Neural cell (in vitro differentiated cells): ENCODE results near the gene SLF2. TPM values are rescaled to one million over a fixed set of nuclear protein-coding genes. Genes with fewer than 3 reads are reported as not detected.

Source experiments
- H2AFZ ChIP-seq: fragments of 200-600, 300-800 bp; sonication (generic), shearing (Covaris generic); 2 replicates; pipeline ENCODE4 v1.6.0; 2014; ENCODE audit warnings: low read depth, mild to moderate bottlenecking, antibody characterized with exemption, low read length, moderate library complexity
- H3F3A ChIP-seq: fragments of 200-600 bp; shearing (Covaris generic); 2 replicates; pipeline ENCODE4 v1.6.1; 2016; ENCODE audit warnings: mild to moderate bottlenecking, moderate library complexity, mixed read lengths, antibody characterized with exemption, low read length; ENCODE audit not compliant: insufficient read depth, poor library complexity, severe bottlenecking
- H3K27ac ChIP-seq: fragments of 200-600, 300-800 bp; sonication (generic), shearing (Covaris generic); 2 replicates; pipeline ENCODE4 v1.5.1; 2014; ENCODE audit warnings: mild to moderate bottlenecking, low read length, moderate library complexity
- H3K27me3 ChIP-seq: fragments of 300-800, 200-600 bp; sonication (generic), shearing (Covaris generic); 2 replicates; pipeline ENCODE4 v1.6.0; 2014; ENCODE audit warnings: mild to moderate bottlenecking, low read depth, low read length, moderate library complexity; ENCODE audit not compliant: insufficient read depth
- H3K36me3 ChIP-seq: fragments of 300-800, 200-600 bp; sonication (generic), shearing (Covaris generic); 2 replicates; pipeline ENCODE4 v1.5.1; 2014; ENCODE audit warnings: mild to moderate bottlenecking, antibody characterized with exemption, low read length, moderate library complexity; ENCODE audit not compliant: insufficient read depth
- H3K4me2 ChIP-seq: fragments of 300-800, 200-600 bp; sonication (generic), shearing (Covaris generic); 2 replicates; pipeline ENCODE4 v1.6.0; 2014; ENCODE audit warnings: mild to moderate bottlenecking, low read length
- H3K4me3 ChIP-seq: fragments of 300-800, 200-600 bp; sonication (generic), shearing (Covaris generic); 2 replicates; pipeline ENCODE4 v1.5.1; 2014; ENCODE audit warnings: mild to moderate bottlenecking, low read length, moderate library complexity
- H3K79me2 ChIP-seq: fragments of 200-600 bp; shearing (Covaris generic); replicated peaks from 2 replicates; pipeline ENCODE4 v1.6.0; 2014; ENCODE audit warnings: mild to moderate bottlenecking, low read length, moderate library complexity; ENCODE audit not compliant: insufficient read depth
- H3K9ac ChIP-seq: fragments of 300-800, 200-600 bp; sonication (generic), shearing (Covaris generic); 2 replicates; pipeline ENCODE4 v1.6.1; 2016; ENCODE audit warnings: mild to moderate bottlenecking, low read length, mixed read lengths
- H3K9me2 ChIP-seq: fragments of 200-600 bp; shearing (Covaris generic); 2 replicates; pipeline ENCODE4 v1.6.1; 2016; ENCODE audit warnings: mild to moderate bottlenecking, low read length, mixed read lengths; ENCODE audit not compliant: insufficient read depth
- H3K9me3 ChIP-seq: fragments of 200-600, 300-800 bp; sonication (generic), shearing (Covaris generic); 2 replicates; pipeline ENCODE4 v1.6.1; 2016; ENCODE audit warnings: mild to moderate bottlenecking, mixed run types, low read length, moderate library complexity, mixed read lengths
- H4K20me1 ChIP-seq: fragments of 200-600 bp; shearing (Covaris generic); 2 replicates; pipeline ENCODE4 v1.6.1; 2016; ENCODE audit warnings: mild to moderate bottlenecking, mixed run types; ENCODE audit not compliant: insufficient read depth
- CTCF ChIP-seq: fragments of 450-650 bp; IDR thresholded peaks from 2 replicates; pipeline ENCODE4 v1.5.1; 2014; ENCODE audit warnings: antibody characterized with exemption, mild to moderate bottlenecking, moderate library complexity; ENCODE audit not compliant: poor library complexity, severe bottlenecking
- EP300 ChIP-seq: fragments of 450-650 bp; conservative IDR thresholded peaks from 2 replicates; pipeline ENCODE4 v1.6.1; 2014; ENCODE audit warnings: antibody characterized with exemption, mild to moderate bottlenecking, moderate library complexity; ENCODE audit not compliant: poor library complexity, severe bottlenecking
- EZH2 ChIP-seq: fragments of 200-600, 300-800 bp; shearing (Covaris generic), sonication (generic); IDR thresholded peaks from 2 replicates; pipeline ENCODE4 v1.6.1; 2014; ENCODE audit warnings: antibody characterized with exemption, low read length, borderline replicate concordance, mild to moderate bottlenecking; ENCODE audit not compliant: insufficient read depth, poor library complexity, severe bottlenecking
- MXI1 ChIP-seq: fragments of 450-650 bp; conservative IDR thresholded peaks from 2 replicates; pipeline ENCODE4 v1.6.1; 2014; ENCODE audit warnings: antibody characterized with exemption, mild to moderate bottlenecking; ENCODE audit not compliant: poor library complexity, severe bottlenecking
- POLR2AphosphoS5 ChIP-seq: IDR thresholded peaks from 2 replicates; pipeline ENCODE4 v1.6.1; 2012
- RAD21 ChIP-seq: fragments of 450-650 bp; conservative IDR thresholded peaks from 2 replicates; pipeline ENCODE4 v1.6.1; 2014; ENCODE audit warnings: antibody characterized with exemption, mild to moderate bottlenecking, moderate library complexity
- SMC3 ChIP-seq: fragments of 450-650 bp; conservative IDR thresholded peaks from 2 replicates; pipeline ENCODE4 v1.6.1; 2014; ENCODE audit warnings: antibody characterized with exemption, mild to moderate bottlenecking, moderate library complexity; ENCODE audit not compliant: poor library complexity
- TAF1 ChIP-seq: IDR thresholded peaks from 2 replicates; pipeline ENCODE4 v1.6.1; 2012; ENCODE audit warnings: low read depth
- polyA plus RNA-seq: library from polyadenylated mRNA; depleted of rRNA; stranded (reverse); fragments of >200 nt; gene quantifications from 2 replicates; pipeline ENCODE4 v1.2.3, GENCODE V29; 2014
- TF ChIP-seq, protein P1 (sequence below): IDR thresholded peaks from 2 replicates; pipeline ENCODE4 v1.6.1; 2012; ENCODE audit warnings: borderline replicate concordance

The SLF2 gene
- polyA plus RNA-seq, 1 donor from 2014 or later, result 43.0 TPM

GRCh38 chr10:100983868-100984671 lies 71.3 kb downstream of the SLF2 start:
- no peaks in the 10 kb centered on the region for H3K36me3 ChIP-seq
- no peaks in the 10 kb centered on the region for H3K9me2 ChIP-seq
- H3K79me2 ChIP-seq, result peaks cover 12% of the 10 kb centered on the region
- no peaks in the 10 kb centered on the region for H4K20me1 ChIP-seq
- H3K4me3 ChIP-seq, result no peak overlapping the region
- H3K9me3 ChIP-seq, result no peaks in the 10 kb centered on the region
- no peak overlapping the region for H2AFZ ChIP-seq
- TF ChIP-seq EZH2 (no peak), MXI1 (no peak), EP300 (no peak), CTCF (no peak), SMC3 (no peak), RAD21 (no peak), POLR2AphosphoS5 (no peak), TAF1 (no peak)
- TF ChIP-seq, protein P1, sequence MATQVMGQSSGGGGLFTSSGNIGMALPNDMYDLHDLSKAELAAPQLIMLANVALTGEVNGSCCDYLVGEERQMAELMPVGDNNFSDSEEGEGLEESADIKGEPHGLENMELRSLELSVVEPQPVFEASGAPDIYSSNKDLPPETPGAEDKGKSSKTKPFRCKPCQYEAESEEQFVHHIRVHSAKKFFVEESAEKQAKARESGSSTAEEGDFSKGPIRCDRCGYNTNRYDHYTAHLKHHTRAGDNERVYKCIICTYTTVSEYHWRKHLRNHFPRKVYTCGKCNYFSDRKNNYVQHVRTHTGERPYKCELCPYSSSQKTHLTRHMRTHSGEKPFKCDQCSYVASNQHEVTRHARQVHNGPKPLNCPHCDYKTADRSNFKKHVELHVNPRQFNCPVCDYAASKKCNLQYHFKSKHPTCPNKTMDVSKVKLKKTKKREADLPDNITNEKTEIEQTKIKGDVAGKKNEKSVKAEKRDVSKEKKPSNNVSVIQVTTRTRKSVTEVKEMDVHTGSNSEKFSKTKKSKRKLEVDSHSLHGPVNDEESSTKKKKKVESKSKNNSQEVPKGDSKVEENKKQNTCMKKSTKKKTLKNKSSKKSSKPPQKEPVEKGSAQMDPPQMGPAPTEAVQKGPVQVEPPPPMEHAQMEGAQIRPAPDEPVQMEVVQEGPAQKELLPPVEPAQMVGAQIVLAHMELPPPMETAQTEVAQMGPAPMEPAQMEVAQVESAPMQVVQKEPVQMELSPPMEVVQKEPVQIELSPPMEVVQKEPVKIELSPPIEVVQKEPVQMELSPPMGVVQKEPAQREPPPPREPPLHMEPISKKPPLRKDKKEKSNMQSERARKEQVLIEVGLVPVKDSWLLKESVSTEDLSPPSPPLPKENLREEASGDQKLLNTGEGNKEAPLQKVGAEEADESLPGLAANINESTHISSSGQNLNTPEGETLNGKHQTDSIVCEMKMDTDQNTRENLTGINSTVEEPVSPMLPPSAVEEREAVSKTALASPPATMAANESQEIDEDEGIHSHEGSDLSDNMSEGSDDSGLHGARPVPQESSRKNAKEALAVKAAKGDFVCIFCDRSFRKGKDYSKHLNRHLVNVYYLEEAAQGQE, result no peak
- no peaks in the 10 kb centered on the region for H3K27me3 ChIP-seq
- H3K9ac ChIP-seq, result no peak overlapping the region
- H3F3A ChIP-seq, result no peaks in the 10 kb centered on the region
- no peak overlapping the region for H3K27ac ChIP-seq
- H3K4me2 ChIP-seq, result no peak overlapping the region

DNA sequence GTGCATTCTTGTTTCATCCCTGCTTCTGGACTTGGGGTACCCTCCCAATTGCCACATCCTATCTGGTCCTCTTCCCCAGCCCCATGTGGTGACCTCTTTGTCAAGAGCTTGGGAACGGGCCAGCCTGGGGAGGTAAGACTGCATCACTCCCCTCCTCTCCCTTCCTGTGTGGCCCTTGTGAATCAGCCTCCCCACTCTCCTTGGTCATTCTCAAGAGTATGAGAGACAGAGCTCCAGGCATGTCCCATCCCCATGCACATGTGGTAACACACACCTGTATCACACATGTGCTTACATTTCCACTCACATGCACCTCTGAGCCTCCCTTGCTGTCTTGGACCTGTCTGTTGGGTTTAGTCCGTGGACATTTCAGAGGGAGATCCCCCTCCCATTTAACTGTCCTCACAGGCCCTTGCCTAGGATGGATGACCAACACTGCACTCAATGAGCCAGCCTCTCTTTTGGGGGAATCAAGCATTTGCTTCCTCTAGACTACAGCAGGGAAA lies 72.0 kb downstream of the SLF2 start:
- Histone ChIP-seq H3K79me2 (peaks cover 12% of the 10 kb centered on the region), H3K9me2 (no peaks in the 10 kb centered on the region), H3K36me3 (no peaks in the 10 kb centered on the region), H3K9me3 (no peaks in the 10 kb centered on the region), H4K20me1 (no peaks in the 10 kb centered on the region), H3K9ac (no peak overlapping the region), H3K27me3 (no peaks in the 10 kb centered on the region), H3K27ac (no peak overlapping the region), H2AFZ (no peak overlapping the region), H3F3A (no peaks in the 10 kb centered on the region), H3K4me2 (no peak overlapping the region), H3K4me3 (no peak overlapping the region)
- TF ChIP-seq SMC3, result no peak
- TF ChIP-seq EZH2, result no peak
- TF ChIP-seq RAD21, result no peak
- TF ChIP-seq EP300, result no peak
- no peak for TF ChIP-seq POLR2AphosphoS5
- no peak for TF ChIP-seq MXI1
- no peak for TF ChIP-seq TAF1
- TF ChIP-seq CTCF, result no peak
- TF ChIP-seq, protein P1, result no peak
